Measurements from ENCODE around the gene TTC1.

TTC1 gene

DNA sequence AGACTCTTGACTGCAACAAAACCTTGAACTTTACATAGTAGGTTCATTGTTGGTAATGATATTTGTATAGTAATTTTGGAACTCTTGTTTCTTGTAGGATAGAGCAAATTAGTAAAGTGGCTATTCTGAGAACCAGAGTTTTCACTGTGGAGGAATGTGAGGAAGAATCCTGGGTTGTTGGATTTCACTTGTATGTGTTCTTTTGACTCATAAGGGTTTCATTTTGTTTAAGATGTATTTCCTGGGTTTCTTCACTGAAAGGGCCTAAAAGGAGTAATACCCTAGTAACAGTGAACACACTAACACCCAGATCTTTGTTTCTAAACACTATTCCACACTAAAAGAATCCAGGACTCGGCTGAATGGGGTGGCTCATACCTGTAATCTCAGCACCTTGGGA is 20.1 kb downstream of the TTC1 start:
- peaks cover 23% of the 10 kb centered on the region for H3K36me3 ChIP-seq (ENCODE audit: control insufficient read depth, low read depth, low read length)

DNA sequence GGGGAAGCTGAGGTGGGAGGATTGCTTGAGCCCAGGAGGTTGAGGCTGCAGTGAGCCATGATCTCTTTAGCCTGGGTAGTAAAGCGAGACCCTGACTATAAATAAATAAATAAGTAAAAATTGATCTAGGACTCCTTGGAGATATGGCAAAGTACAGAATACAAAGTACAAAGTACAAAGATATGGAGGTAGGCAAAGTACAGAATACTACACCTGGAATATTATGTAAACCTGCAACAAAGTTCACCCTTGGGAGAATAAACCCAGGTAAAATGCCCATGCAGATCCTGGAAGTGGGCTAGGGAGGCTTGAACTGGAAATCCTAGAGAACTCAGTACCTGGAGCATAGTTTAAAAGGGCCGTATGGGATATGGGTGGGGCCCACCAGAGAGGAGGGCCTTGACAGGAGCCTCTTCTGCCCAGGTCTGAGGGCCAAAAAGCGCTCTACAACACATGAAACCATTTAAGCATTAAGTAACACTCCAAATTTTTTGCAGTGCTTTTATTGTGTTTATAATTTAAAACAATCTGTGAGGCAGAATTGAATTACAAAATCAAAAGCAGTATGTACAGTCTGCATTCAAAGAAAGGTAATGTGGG is 20.7 kb downstream of the TTC1 start:
- Histone ChIP-seq H3K9me3 (ENCODE audit: control insufficient read depth, low read depth, low read length) (no peaks in the 10 kb centered on the region), H3K9ac (ENCODE audit: low read length) (no peak overlapping the region), H3K27ac (ENCODE audit: low read length) (no peak overlapping the region), H3K36me3 (ENCODE audit: control insufficient read depth, low read depth, low read length) (peaks cover 24% of the 10 kb centered on the region), H3K4me1 (ENCODE audit: control insufficient read depth, low read depth, low read length) (no peaks in the 10 kb centered on the region), H3K4me3 (ENCODE audit: low read length) (no peak overlapping the region), H3K27me3 (ENCODE audit: control insufficient read depth, insufficient read depth, low read length) (no peaks in the 10 kb centered on the region)

More for the DNA sequence above, 20.1 kb downstream of the TTC1 start:
- Histone ChIP-seq H3K9me3 (ENCODE audit: control insufficient read depth, low read depth, low read length) (no peaks in the 10 kb centered on the region), H3K27ac (ENCODE audit: low read length) (no peak overlapping the region), H3K4me1 (ENCODE audit: control insufficient read depth, low read depth, low read length) (no peaks in the 10 kb centered on the region), H3K4me3 (ENCODE audit: low read length) (no peak overlapping the region), H3K27me3 (ENCODE audit: control insufficient read depth, insufficient read depth, low read length) (no peaks in the 10 kb centered on the region), H3K9ac (ENCODE audit: low read length) (no peak overlapping the region)

DNA sequence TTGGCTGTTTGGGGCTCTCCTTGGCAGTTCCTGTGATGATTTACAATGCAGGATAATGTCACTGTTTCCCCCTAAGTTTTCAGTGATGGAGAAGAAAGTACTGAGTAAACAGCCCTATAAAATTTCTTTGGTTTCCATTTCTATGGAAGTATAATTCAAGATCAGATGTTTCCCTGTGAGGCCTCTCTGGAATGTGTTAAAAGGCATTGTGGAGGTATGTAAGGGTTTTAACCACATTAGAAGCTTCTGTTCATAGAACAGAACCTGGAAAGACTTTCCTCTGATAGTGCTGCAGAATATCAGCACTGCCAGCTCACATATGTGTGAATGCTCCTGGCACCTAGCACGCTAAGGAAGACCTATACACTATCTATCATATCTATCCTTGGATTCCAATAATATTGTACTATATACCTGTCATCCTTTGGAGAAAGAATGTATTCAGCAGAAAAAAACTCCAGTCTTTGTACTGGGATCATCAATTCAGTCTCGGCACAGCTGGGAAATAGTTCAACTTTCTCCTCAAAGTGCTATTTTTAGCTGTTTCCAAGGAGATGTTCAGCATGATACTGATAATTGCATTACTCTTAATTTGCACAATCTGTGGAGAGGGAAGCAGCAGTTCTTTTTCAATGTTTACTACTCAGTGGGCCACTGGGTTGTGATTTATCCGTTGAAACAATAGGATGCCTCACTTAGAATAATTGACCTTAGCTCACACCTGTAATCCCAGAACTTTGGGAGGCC is 21.9 kb downstream of the TTC1 start:
- H3K27ac ChIP-seq (ENCODE audit: low read length), result no peak overlapping the region
- H3K27me3 ChIP-seq (ENCODE audit: control insufficient read depth, insufficient read depth, low read length), result no peaks in the 10 kb centered on the region
- H3K9me3 ChIP-seq (ENCODE audit: control insufficient read depth, low read depth, low read length), result no peaks in the 10 kb centered on the region
- peaks cover 30% of the 10 kb centered on the region for H3K36me3 ChIP-seq (ENCODE audit: control insufficient read depth, low read depth, low read length)
- H3K4me3 ChIP-seq (ENCODE audit: low read length), result no peak overlapping the region
- H3K4me1 ChIP-seq (ENCODE audit: control insufficient read depth, low read depth, low read length), result no peaks in the 10 kb centered on the region
- no peak overlapping the region for H3K9ac ChIP-seq (ENCODE audit: low read length)

GRCh38 chr5:160033546-160034252 is 24.8 kb downstream of the TTC1 start:
- Histone ChIP-seq H3K36me3 (ENCODE audit: control insufficient read depth, low read depth, low read length) (peaks cover 50% of the 10 kb centered on the region), H3K4me3 (ENCODE audit: low read length) (no peak overlapping the region), H3K27ac (ENCODE audit: low read length) (no peak overlapping the region), H3K27me3 (ENCODE audit: control insufficient read depth, insufficient read depth, low read length) (no peaks in the 10 kb centered on the region), H3K9me3 (ENCODE audit: control insufficient read depth, low read depth, low read length) (no peaks in the 10 kb centered on the region), H3K9ac (ENCODE audit: low read length) (no peak overlapping the region), H3K4me1 (ENCODE audit: control insufficient read depth, low read depth, low read length) (no peaks in the 10 kb centered on the region)

GRCh38 chr5:160036243-160036642 is 27.3 kb downstream of the TTC1 start:
- H3K4me3 ChIP-seq (ENCODE audit: low read length), result no peak overlapping the region
- H3K27ac ChIP-seq (ENCODE audit: low read length), result no peak overlapping the region
- H3K9ac ChIP-seq (ENCODE audit: low read length), result no peak overlapping the region
- H3K36me3 ChIP-seq (ENCODE audit: control insufficient read depth, low read depth, low read length), result peaks cover 55% of the 10 kb centered on the region
- no peaks in the 10 kb centered on the region for H3K4me1 ChIP-seq (ENCODE audit: control insufficient read depth, low read depth, low read length)
- H3K9me3 ChIP-seq (ENCODE audit: control insufficient read depth, low read depth, low read length), result no peaks in the 10 kb centered on the region
- H3K27me3 ChIP-seq (ENCODE audit: control insufficient read depth, insufficient read depth, low read length), result no peaks in the 10 kb centered on the region

DNA sequence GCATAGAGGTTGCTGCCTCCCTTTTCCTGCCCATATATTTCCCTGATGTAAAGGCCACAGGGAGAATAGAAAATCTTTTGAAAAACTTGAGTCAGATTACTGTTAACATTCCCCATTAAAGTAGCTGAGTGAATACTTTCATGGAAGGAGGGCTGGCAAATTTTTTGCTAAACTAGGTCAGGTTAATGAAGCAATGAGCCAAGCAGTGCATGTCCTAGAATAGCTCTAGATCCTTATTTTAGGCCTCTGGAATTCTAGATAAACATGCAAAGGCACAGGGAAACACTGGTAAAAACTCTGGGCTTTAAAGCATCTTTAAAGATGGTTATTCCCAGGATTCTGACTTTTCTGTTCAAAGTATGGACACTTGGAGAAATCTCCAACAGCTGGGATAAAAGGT is 27.9 kb downstream of the TTC1 start:
- Histone ChIP-seq H3K9me3 (ENCODE audit: control insufficient read depth, low read depth, low read length) (no peaks in the 10 kb centered on the region), H3K4me3 (ENCODE audit: low read length) (no peak overlapping the region), H3K27me3 (ENCODE audit: control insufficient read depth, insufficient read depth, low read length) (no peaks in the 10 kb centered on the region), H3K27ac (ENCODE audit: low read length) (no peak overlapping the region), H3K9ac (ENCODE audit: low read length) (no peak overlapping the region), H3K4me1 (ENCODE audit: control insufficient read depth, low read depth, low read length) (no peaks in the 10 kb centered on the region), H3K36me3 (ENCODE audit: control insufficient read depth, low read depth, low read length) (peaks cover 52% of the 10 kb centered on the region)

- Histone ChIP-seq H3K9ac (ENCODE audit: low read length) (no peak overlapping the region), H3K36me3 (ENCODE audit: control insufficient read depth, low read depth, low read length) (peaks cover 35% of the 10 kb centered on the region), H3K9me3 (ENCODE audit: control insufficient read depth, low read depth, low read length) (no peaks in the 10 kb centered on the region), H3K4me1 (ENCODE audit: control insufficient read depth, low read depth, low read length) (peaks cover 28% of the 10 kb centered on the region), H3K4me3 (ENCODE audit: low read length) (no peak overlapping the region), H3K27me3 (ENCODE audit: control insufficient read depth, insufficient read depth, low read length) (no peaks in the 10 kb centered on the region), H3K27ac (ENCODE audit: low read length) (no peak overlapping the region)
These were observed 31.0 kb downstream of the TTC1 start for GRCh38 chr5:160039810-160040470.

DNA sequence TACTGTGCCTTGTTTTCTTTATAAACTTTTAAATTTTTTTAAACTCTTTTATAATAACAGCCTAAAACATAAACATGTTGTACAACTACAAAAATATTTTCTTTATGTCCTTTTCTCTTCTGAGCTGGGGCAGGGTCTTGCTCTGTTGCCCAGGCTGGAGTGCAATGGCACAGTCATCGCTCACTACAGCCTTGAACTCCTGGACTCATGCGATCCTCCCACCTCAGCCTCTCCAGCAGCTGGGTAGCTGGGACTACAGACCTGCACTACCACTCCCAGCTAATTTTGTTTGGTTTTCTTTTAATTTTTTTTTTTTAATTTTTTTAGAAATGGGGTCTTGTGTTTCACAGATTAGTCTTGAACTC is 31.5 kb downstream of the TTC1 start:
- Histone ChIP-seq H3K4me3 (ENCODE audit: low read length) (no peak overlapping the region), H3K27ac (ENCODE audit: low read length) (no peak overlapping the region), H3K27me3 (ENCODE audit: control insufficient read depth, insufficient read depth, low read length) (no peaks in the 10 kb centered on the region), H3K4me1 (ENCODE audit: control insufficient read depth, low read depth, low read length) (peaks cover 30% of the 10 kb centered on the region), H3K9ac (ENCODE audit: low read length) (no peak overlapping the region), H3K9me3 (ENCODE audit: control insufficient read depth, low read depth, low read length) (no peaks in the 10 kb centered on the region), H3K36me3 (ENCODE audit: control insufficient read depth, low read depth, low read length) (peaks cover 30% of the 10 kb centered on the region)

DNA sequence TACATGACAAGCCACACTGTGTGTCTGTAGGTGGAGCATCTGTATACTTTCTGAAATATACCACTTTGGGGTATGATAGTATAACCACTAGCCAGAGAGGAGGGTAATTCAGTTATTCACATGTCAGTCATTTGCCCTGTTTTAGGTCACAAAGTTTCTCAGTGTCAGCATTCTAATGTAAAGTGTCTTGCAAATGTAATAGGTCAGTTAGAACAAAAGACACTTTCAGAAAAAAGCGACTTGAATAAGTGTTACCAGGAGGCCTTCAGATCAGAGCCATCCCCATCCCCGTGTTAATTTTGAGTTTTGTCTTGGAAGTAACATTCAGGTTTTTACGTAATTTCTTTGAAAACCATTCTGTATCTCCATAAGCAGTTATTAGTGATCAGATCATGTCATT is 33.7 kb downstream of the TTC1 start:
- Histone ChIP-seq H3K9ac (ENCODE audit: low read length) (peak overlapping the region; percentile 6), H3K27ac (ENCODE audit: low read length) (no peak overlapping the region), H3K4me3 (ENCODE audit: low read length) (peak overlapping the region; percentile 26), H3K27me3 (ENCODE audit: control insufficient read depth, insufficient read depth, low read length) (no peaks in the 10 kb centered on the region), H3K9me3 (ENCODE audit: control insufficient read depth, low read depth, low read length) (no peaks in the 10 kb centered on the region), H3K36me3 (ENCODE audit: control insufficient read depth, low read depth, low read length) (peaks cover 14% of the 10 kb centered on the region), H3K4me1 (ENCODE audit: control insufficient read depth, low read depth, low read length) (peaks cover 30% of the 10 kb centered on the region)

GRCh38 chr5:160044391-160044804 is 35.5 kb downstream of the TTC1 start:
- peaks cover 14% of the 10 kb centered on the region for H3K36me3 ChIP-seq (ENCODE audit: control insufficient read depth, low read depth, low read length)
- H3K9ac ChIP-seq (ENCODE audit: low read length), result peak overlapping the region; percentile 40
- no peaks in the 10 kb centered on the region for H3K9me3 ChIP-seq (ENCODE audit: control insufficient read depth, low read depth, low read length)
- peak overlapping the region; percentile 55 for H3K27ac ChIP-seq (ENCODE audit: low read length)
- peaks cover 30% of the 10 kb centered on the region for H3K4me1 ChIP-seq (ENCODE audit: control insufficient read depth, low read depth, low read length)
- H3K27me3 ChIP-seq (ENCODE audit: control insufficient read depth, insufficient read depth, low read length), result no peaks in the 10 kb centered on the region
- H3K4me3 ChIP-seq (ENCODE audit: low read length), result peak overlapping the region; percentile 44

DNA sequence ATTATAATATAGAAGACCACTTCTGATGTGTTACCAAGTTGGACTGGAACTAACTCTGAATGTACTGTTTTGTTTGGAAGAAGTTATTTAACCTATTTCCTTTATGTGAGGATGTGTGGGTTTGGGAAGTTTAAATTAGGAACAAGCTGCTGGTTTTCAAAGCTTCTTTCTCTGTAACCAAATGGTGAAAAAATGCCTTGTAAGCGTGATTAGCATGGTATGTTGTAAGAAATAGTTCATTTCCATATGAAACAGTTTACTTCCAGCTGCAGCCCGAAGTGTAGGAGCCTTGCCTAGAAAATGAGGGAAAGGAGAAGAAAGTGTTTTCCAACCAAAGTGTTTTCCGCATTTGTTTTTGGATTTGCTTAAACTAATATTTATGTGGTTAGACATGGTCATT is 36.0 kb downstream of the TTC1 start:
- peak overlapping the region; percentile 33 for H3K9ac ChIP-seq (ENCODE audit: low read length)
- H3K36me3 ChIP-seq (ENCODE audit: control insufficient read depth, low read depth, low read length), result peaks cover 13% of the 10 kb centered on the region
- H3K4me1 ChIP-seq (ENCODE audit: control insufficient read depth, low read depth, low read length), result peaks cover 30% of the 10 kb centered on the region
- H3K27me3 ChIP-seq (ENCODE audit: control insufficient read depth, insufficient read depth, low read length), result no peaks in the 10 kb centered on the region
- peak overlapping the region; percentile 79 for H3K27ac ChIP-seq (ENCODE audit: low read length)
- H3K4me3 ChIP-seq (ENCODE audit: low read length), result peak overlapping the region; percentile 44
- H3K9me3 ChIP-seq (ENCODE audit: control insufficient read depth, low read depth, low read length), result no peaks in the 10 kb centered on the region

Measured in iPS-18a (cell line).